ENCODE measurements around the gene HCRTR1.

HCRTR1 gene

GRCh38 chr1:31651766-31652165 lies 34.3 kb downstream of the HCRTR1 start:
- no peak for FAIRE-seq

GRCh38 chr1:31652891-31653499 lies 35.5 kb downstream of the HCRTR1 start:
- FAIRE-seq: no peak

- FAIRE-seq: no peak
These were observed 36.4 kb downstream of the HCRTR1 start for GRCh38 chr1:31653717-31654473.

GRCh38 chr1:31654474-31654776 lies 36.9 kb downstream of the HCRTR1 start:
- no peak for FAIRE-seq

- FAIRE-seq: no peak
These were observed 37.6 kb downstream of the HCRTR1 start for GRCh38 chr1:31655104-31655503.

- no peak for FAIRE-seq
These were observed 38.3 kb downstream of the HCRTR1 start for GRCh38 chr1:31655756-31656155.

GRCh38 chr1:31657020-31657804 lies 39.7 kb downstream of the HCRTR1 start:
- no peak for FAIRE-seq

- no peak for FAIRE-seq
These were observed 40.6 kb downstream of the HCRTR1 start for GRCh38 chr1:31657972-31658510.

GRCh38 chr1:31658721-31659120 lies 41.2 kb downstream of the HCRTR1 start:
- FAIRE-seq: no peak

- no peak for FAIRE-seq
These were observed 42.4 kb downstream of the HCRTR1 start for GRCh38 chr1:31659889-31660288.

- no peak for FAIRE-seq
These were observed 43.5 kb downstream of the HCRTR1 start for GRCh38 chr1:31660871-31661455.

GRCh38 chr1:31661856-31662255 lies 44.4 kb downstream of the HCRTR1 start:
- FAIRE-seq: no peak

GRCh38 chr1:31662463-31662862 lies 45.0 kb downstream of the HCRTR1 start:
- FAIRE-seq: no peak

GRCh38 chr1:31663622-31664452 lies 46.3 kb downstream of the HCRTR1 start:
- FAIRE-seq: no peak

- no peak for FAIRE-seq
These were observed 47.0 kb downstream of the HCRTR1 start for GRCh38 chr1:31664528-31664927.

- FAIRE-seq: no peak
These were observed 47.9 kb downstream of the HCRTR1 start for GRCh38 chr1:31665234-31665878.

- FAIRE-seq: no peak
These were observed 48.9 kb downstream of the HCRTR1 start for GRCh38 chr1:31666263-31666963.

GRCh38 chr1:31667065-31667785 lies 49.7 kb downstream of the HCRTR1 start:
- FAIRE-seq: no peak

- no peak for FAIRE-seq
These were observed 50.9 kb downstream of the HCRTR1 start for GRCh38 chr1:31668303-31668883.

GRCh38 chr1:31669433-31669785 lies 51.9 kb downstream of the HCRTR1 start:
- no peak for FAIRE-seq

All from TTC549 (cell line).